ENCODE measurements around the gene MAZ. TPM values are rescaled to one million over a fixed set of nuclear protein-coding genes. Genes with fewer than 3 reads are reported as not detected.

Gene MAZ
- total and polyA plus RNA-seq, 2 of the 13 experiments (the other 11 are each of a cell fraction or from before 2014, with no cell fraction given) = 203 to 277 TPM

DNA sequence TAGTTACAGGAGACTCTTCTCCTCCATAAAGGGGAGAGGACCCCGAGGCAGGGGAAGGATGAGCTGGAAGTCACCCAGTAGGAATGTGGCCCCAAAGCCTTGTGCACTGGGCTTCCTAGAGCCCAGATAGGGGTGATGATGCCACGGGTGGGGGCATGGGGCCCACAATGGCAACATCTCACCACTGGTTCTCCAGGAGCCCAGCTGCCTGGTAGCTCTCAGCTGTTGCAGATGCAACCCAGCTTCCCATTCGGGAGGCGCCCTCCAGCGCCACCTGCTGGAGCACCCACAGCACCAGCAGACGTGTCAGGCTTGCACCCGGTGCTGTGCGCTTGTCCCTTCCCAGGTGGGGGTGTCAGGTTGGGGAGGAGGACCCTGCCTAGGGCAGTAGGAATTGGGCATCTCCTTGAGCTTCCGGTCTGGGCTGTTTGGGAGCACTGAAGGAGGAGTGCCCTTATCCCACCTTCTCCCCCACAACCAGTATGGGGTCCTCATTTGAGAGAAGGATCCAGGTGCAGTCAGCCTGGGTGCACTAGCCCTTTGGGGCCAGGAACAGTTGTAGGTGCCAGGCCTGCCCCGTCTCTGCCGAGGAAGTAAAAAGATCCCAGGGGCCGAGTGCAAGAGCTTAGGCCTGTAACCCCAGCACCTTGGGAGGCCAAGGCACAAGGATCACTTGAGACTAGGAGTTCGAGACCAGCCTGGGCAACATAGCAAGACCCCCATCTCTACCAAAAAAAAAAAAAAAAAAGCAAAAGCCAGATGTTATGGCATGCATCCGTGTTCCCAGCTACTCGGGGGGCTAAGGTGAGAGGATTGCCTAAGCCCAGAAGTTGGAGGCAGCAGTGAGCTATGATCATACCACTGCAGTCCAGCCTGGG, 42.3 kb downstream of the MAZ start (continued):
- no peak for TF ChIP-seq ETS1 (CRISPR knock-in tag; IDR thresholded peaks at IDR 0.05)
- TF ChIP-seq, protein P1, sequence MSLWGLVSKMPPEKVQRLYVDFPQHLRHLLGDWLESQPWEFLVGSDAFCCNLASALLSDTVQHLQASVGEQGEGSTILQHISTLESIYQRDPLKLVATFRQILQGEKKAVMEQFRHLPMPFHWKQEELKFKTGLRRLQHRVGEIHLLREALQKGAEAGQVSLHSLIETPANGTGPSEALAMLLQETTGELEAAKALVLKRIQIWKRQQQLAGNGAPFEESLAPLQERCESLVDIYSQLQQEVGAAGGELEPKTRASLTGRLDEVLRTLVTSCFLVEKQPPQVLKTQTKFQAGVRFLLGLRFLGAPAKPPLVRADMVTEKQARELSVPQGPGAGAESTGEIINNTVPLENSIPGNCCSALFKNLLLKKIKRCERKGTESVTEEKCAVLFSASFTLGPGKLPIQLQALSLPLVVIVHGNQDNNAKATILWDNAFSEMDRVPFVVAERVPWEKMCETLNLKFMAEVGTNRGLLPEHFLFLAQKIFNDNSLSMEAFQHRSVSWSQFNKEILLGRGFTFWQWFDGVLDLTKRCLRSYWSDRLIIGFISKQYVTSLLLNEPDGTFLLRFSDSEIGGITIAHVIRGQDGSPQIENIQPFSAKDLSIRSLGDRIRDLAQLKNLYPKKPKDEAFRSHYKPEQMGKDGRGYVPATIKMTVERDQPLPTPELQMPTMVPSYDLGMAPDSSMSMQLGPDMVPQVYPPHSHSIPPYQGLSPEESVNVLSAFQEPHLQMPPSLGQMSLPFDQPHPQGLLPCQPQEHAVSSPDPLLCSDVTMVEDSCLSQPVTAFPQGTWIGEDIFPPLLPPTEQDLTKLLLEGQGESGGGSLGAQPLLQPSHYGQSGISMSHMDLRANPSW (CRISPR knock-in tag; IDR thresholded peaks at IDR 0.05; ENCODE audit: borderline replicate concordance) = no peak
- TF ChIP-seq ATRX (CRISPR knock-in tag; IDR thresholded peaks at IDR 0.05; ENCODE audit: borderline replicate concordance) = no peak
- TF ChIP-seq ZMYM2 (CRISPR knock-in tag; IDR thresholded peaks at IDR 0.05) = no peak
- 0 out of 2 replicates have a peak, but pooled peaks have one; percentile 44 for TF ChIP-seq HNRNPL (IDR thresholded peaks at IDR 0.05; ENCODE audit: low read depth, low read length)
- TF ChIP-seq, protein P2, sequence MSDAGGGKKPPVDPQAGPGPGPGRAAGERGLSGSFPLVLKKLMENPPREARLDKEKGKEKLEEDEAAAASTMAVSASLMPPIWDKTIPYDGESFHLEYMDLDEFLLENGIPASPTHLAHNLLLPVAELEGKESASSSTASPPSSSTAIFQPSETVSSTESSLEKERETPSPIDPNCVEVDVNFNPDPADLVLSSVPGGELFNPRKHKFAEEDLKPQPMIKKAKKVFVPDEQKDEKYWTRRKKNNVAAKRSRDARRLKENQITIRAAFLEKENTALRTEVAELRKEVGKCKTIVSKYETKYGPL (CRISPR knock-in tag; IDR thresholded peaks at IDR 0.05) = no peak
- TF ChIP-seq ARID4A (CRISPR knock-in tag; IDR thresholded peaks at IDR 0.05; ENCODE audit: borderline replicate concordance) = peak; percentile 23; the same call in 1 of the 2 replicates
- no peak for TF ChIP-seq JUN (CRISPR knock-in tag; IDR thresholded peaks at IDR 0.05)
- no peak for TF ChIP-seq ZNF530 (CRISPR knock-in tag; IDR thresholded peaks at IDR 0.05; ENCODE audit: low read depth)
- TF ChIP-seq KAT2B (IDR thresholded peaks at IDR 0.05; ENCODE audit: borderline replicate concordance, low read depth, low read length) = no peak
- no peak for TF ChIP-seq BRD4 (CRISPR knock-in tag; IDR thresholded peaks at IDR 0.05)
- peak; percentile 49 for TF ChIP-seq IKZF4 (CRISPR knock-in tag; IDR thresholded peaks at IDR 0.05; ENCODE audit: borderline replicate concordance, low read depth, not compliant biosample characterization)
- TF ChIP-seq HNRNPH1 (optimal IDR thresholded peaks at IDR 0.05; ENCODE audit: low read depth, low read length) = no peak
- TF ChIP-seq ZNF124 (CRISPR knock-in tag; IDR thresholded peaks at IDR 0.05) = peak; percentile 61; the same call in 1 of the 2 replicates
- TF ChIP-seq ZNF616 (CRISPR knock-in tag; IDR thresholded peaks at IDR 0.05; ENCODE audit: low read depth) = no peak
- no peak for TF ChIP-seq SMARCE1 (IDR thresholded peaks at IDR 0.05; ENCODE audit: borderline replicate concordance)
- no peak for TF ChIP-seq ZNF234 (CRISPR knock-in tag; conservative IDR thresholded peaks at IDR 0.05)
- TF ChIP-seq ZNF362 (CRISPR knock-in tag; IDR thresholded peaks at IDR 0.05; ENCODE audit: borderline replicate concordance) = peak; percentile 73; the same call in 1 of the 2 replicates

Data from HepG2 (cell line).